AG04450 (cell line): ENCODE measurements around the gene GTF2I. TPM values are rescaled to one million over a fixed set of nuclear protein-coding genes. Genes with fewer than 3 reads are reported as not detected.
"Not testable (repeated sequence)": the region's sequence is repeated elsewhere in the genome, so short reads cannot be mapped to it uniquely, and the experiment has no call there.

Experiments used
- CTCF ChIA-PET: fragments of 300-600, 350-600 bp; formaldehyde crosslinking; extraction: SDS; loops from one replicate; lab custom pipeline; 2022; ENCODE audit warnings: antibody characterized with exemption, inconsistent platforms; lab: Charles Lee
- POLR2A ChIA-PET: fragments of 350-600 bp; formaldehyde crosslinking; extraction: SDS; loops from one replicate; lab custom pipeline; 2021; ENCODE audit warnings: antibody characterized with exemption, inconsistent platforms; lab: Yijun Ruan, JAX
- DNase-seq: peaks from one replicate; pipeline ENCODE4 v3.0.0-alpha.2; 2011; ENCODE audit warnings: low read depth, low spot score
- H3K27ac ChIP-seq: one replicate; pipeline ENCODE4 v1.5.1; 2012; ENCODE audit warnings: low read depth, low read length, control low read depth
- H3K27me3 ChIP-seq: one replicate; pipeline ENCODE4 v1.6.0; 2012; ENCODE audit warnings: low read length; ENCODE audit not compliant: control insufficient read depth, insufficient read depth
- H3K4me3 ChIP-seq: 2 replicates; pipeline ENCODE4 v1.5.1; 2011; ENCODE audit warnings: mild to moderate bottlenecking, low read depth, low read length, control low read depth
- H3K9me3 ChIP-seq: 2 replicates; pipeline ENCODE4 v1.5.1; 2012; ENCODE audit warnings: low read length; ENCODE audit not compliant: control insufficient read depth, insufficient read depth
- polyA plus RNA-seq: library from polyadenylated mRNA; depleted of rRNA; stranded (reverse); fragments of >200 nt; gene quantifications from 2 replicates; pipeline ENCODE4 v1.2.3, GENCODE V29; 2011

Gene GTF2I
- polyA plus RNA-seq, 1 experiment = 115 TPM

- H3K9me3 ChIP-seq, POLR2A ChIA-PET, H3K27ac ChIP-seq, DNase-seq, H3K4me3 ChIP-seq, CTCF ChIA-PET, H3K27me3 ChIP-seq: not testable (repeated sequence)
Observed at GRCh38 chr7:74756673-74757072, 99.2 kb downstream of the GTF2I start.

GRCh38 chr7:74758268-74758667, 100.8 kb downstream of the GTF2I start:
- H3K27me3 ChIP-seq, DNase-seq, H3K4me3 ChIP-seq, CTCF ChIA-PET, POLR2A ChIA-PET, H3K9me3 ChIP-seq, H3K27ac ChIP-seq: not testable (repeated sequence)

DNA sequence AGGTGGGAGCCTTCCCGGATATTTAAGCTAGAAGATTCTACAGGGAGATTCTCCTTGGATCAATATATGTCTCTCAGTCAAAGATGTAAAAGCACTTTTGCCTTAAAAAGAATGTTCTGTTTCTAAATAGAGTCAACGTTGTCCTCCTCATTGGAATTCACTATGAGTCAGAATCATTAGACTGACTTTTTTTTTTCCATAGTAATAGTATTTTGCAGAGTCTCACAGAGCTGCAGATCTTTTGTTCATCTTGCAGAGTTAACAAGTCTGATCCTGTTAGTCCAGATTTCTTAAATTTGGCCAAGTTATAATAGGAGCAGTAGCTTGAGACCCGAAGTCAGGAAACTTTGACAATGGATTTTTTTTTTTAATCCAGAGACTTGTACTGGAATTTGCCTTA, 101.5 kb downstream of the GTF2I start:
- H3K4me3 ChIP-seq, POLR2A ChIA-PET, DNase-seq, H3K9me3 ChIP-seq, CTCF ChIA-PET, H3K27me3 ChIP-seq: not testable (repeated sequence)
- peak overlapping the region; percentile 77 for H3K27ac ChIP-seq

- H3K4me3 ChIP-seq, H3K27me3 ChIP-seq, POLR2A ChIA-PET, DNase-seq, CTCF ChIA-PET, H3K9me3 ChIP-seq, H3K27ac ChIP-seq: not testable (repeated sequence)
Observed at GRCh38 chr7:74765205-74765918, 107.8 kb downstream of the GTF2I start.

- H3K4me3 ChIP-seq, H3K9me3 ChIP-seq, CTCF ChIA-PET, DNase-seq, H3K27me3 ChIP-seq, H3K27ac ChIP-seq, POLR2A ChIA-PET: not testable (repeated sequence)
Observed at GRCh38 chr7:74766509-74766908, 109.0 kb downstream of the GTF2I start.

GRCh38 chr7:74766991-74767390, 109.5 kb downstream of the GTF2I start:
- CTCF ChIA-PET = not testable (repeated sequence)

GRCh38 chr7:74770062-74770461, 112.5 kb downstream of the GTF2I start:
- POLR2A ChIA-PET, H3K27ac ChIP-seq, H3K4me3 ChIP-seq, CTCF ChIA-PET, H3K9me3 ChIP-seq, DNase-seq, H3K27me3 ChIP-seq: not testable (repeated sequence)

More at GRCh38 chr7:74766991-74767390, 109.5 kb downstream of the GTF2I start:
- POLR2A ChIA-PET, H3K27me3 ChIP-seq, H3K9me3 ChIP-seq, DNase-seq, H3K27ac ChIP-seq, H3K4me3 ChIP-seq: not testable (repeated sequence)

GRCh38 chr7:74772093-74772492, 114.6 kb downstream of the GTF2I start:
- DNase-seq, CTCF ChIA-PET, POLR2A ChIA-PET, H3K27me3 ChIP-seq, H3K9me3 ChIP-seq, H3K4me3 ChIP-seq, H3K27ac ChIP-seq: not testable (repeated sequence)

DNA sequence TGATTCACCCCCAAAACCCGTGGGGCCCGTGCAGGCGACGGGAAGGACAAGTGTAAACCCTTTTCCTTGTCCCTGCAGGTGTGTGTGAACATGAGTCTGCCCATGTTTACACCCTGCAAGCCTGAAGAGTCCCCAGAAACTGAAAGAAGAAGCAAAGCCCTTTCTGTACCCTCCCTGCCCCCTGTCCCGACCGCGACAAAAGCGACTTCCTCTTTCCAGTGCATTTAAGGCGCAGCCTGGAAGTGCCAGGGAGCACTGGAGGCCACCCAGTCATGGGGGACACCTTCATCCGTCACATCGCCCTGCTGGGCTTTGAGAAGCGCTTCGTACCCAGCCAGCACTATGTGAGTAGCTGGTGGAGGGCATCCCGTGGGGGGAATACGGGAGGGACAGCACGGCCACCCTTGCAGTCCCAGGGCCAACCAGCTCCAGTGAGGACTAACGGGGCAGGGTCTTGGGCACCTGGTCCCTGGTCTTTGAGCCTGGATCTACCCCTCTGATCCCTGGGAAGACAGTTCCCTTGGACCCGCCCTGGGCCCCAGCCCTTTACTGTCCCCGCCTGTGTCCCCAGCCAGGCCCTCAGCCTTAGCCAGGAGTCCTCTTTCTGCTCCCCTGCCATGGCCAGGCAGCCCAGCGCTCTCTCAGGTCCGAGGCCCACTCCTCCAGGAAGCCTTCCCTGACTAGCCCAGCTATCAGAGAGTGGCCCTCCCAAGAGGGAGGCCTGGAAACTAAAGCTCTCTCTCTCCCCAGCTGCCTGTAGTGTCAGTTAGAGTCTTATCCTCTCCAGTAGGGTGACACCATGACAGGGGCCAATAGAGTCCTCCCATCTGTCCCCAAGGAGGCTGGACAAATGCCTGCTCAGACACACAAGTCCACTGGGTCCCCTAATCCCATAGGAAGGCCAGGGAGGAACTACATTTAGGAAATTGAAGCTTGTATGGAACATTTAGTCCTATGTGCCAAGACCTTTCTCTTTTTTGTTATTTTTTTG, 116.5 kb downstream of the GTF2I start, which contains the start of gene NCF1:
Gene NCF1, plus strand, starts transcription at position 252 of the 991 bp plus-strand sequence. Its CDS starts 21 bp downstream, at position 273.
- H3K27ac ChIP-seq, DNase-seq, H3K4me3 ChIP-seq, H3K9me3 ChIP-seq, H3K27me3 ChIP-seq, POLR2A ChIA-PET, CTCF ChIA-PET: not testable (repeated sequence)

DNA sequence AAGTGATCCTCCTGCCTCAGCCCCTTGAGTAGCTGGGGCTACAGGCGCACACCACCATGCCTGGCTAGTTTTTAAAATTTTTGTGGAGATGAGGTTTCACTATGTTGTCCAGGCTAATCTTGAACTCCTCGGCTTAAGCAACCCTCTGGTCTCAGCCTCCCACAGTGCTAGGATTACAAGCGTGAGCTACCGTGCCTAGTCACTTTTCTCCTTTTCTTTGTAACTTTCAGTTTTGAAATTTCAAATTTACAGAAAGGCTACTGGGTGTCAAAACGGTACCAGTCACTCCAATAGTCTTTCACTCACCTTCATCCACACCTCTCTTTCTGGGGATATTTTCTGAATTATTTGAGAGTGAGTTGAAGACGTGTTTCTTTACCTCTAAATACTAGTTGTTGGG, 117.6 kb downstream of the GTF2I start:
- CTCF ChIA-PET, H3K27ac ChIP-seq, POLR2A ChIA-PET: not testable (repeated sequence)

GRCh38 chr7:74779053-74779452, 121.5 kb downstream of the GTF2I start:
- CTCF ChIA-PET = not testable (repeated sequence)

More for the DNA sequence above, 117.6 kb downstream of the GTF2I start:
- not testable (repeated sequence) for H3K9me3 ChIP-seq, DNase-seq, H3K4me3 ChIP-seq, H3K27me3 ChIP-seq

More at GRCh38 chr7:74779053-74779452, 121.5 kb downstream of the GTF2I start:
- H3K4me3 ChIP-seq, DNase-seq, H3K27me3 ChIP-seq, H3K9me3 ChIP-seq, H3K27ac ChIP-seq, POLR2A ChIA-PET: not testable (repeated sequence)
